WTC11 (cell line): ENCODE measurements around the gene NUDT15. TPM values are rescaled to one million over a fixed set of nuclear protein-coding genes. Genes with fewer than 3 reads are reported as not detected.

Experiments
- ATAC-seq: fragments of 200-7000 bp; cut with Tn5 transposase; 2 replicates; pipeline ENCODE4 v1.10.0; 2021; ENCODE audit warnings: mild to moderate bottlenecking, moderate library complexity
- CTCF ChIA-PET: fragments of 300-600 bp; sonication (Branson Sonifier 250); formaldehyde crosslinking; loops from one replicate; lab custom pipeline; 2021; ENCODE audit warnings: antibody characterized with exemption; lab: Charles Lee
- POLR2A ChIA-PET: fragments of 350-600 bp; sonication (Branson Sonifier 250); formaldehyde crosslinking; loops from one replicate; lab custom pipeline; 2021; ENCODE audit warnings: antibody characterized with exemption; lab: Charles Lee
- DNase-seq: peaks from one replicate; pipeline ENCODE4 v3.0.0; 2021; ENCODE audit warnings: low spot score
- H3K27ac Mint-ChIP-seq: 2 replicates; pipeline ENCODE4 v1.8.0; 2021; ENCODE audit warnings: mixed read lengths
- H3K27me3 Mint-ChIP-seq: 2 replicates; pipeline ENCODE4 v1.8.0; 2021; ENCODE audit warnings: low read depth, mild to moderate bottlenecking, moderate library complexity, mixed read lengths
- H3K36me3 Mint-ChIP-seq: 2 replicates; pipeline ENCODE4 v1.8.0; 2021; ENCODE audit warnings: mixed read lengths
- H3K4me1 Mint-ChIP-seq: 2 replicates; pipeline ENCODE4 v1.8.0; 2022; ENCODE audit warnings: mixed read lengths
- H3K4me3 Mint-ChIP-seq: 2 replicates; pipeline ENCODE4 v1.8.0; 2021; ENCODE audit warnings: mild to moderate bottlenecking, moderate library complexity, mixed read lengths
- H3K9me3 Mint-ChIP-seq: 2 replicates; pipeline ENCODE4 v1.8.0; 2021; ENCODE audit warnings: mixed read lengths
- ATF6 ChIP-seq: sonication (generic); formaldehyde crosslinking; IDR thresholded peaks from 2 replicates; pipeline ENCODE4 v1.8.1; 2023; ENCODE audit warnings: mild to moderate bottlenecking, missing genetic modification reagents
- CBFB ChIP-seq: sonication (generic); formaldehyde crosslinking; IDR thresholded peaks from 2 replicates; pipeline ENCODE4 v1.8.1; 2022; ENCODE audit warnings: mild to moderate bottlenecking, low read depth, missing genetic modification reagents
- EMX1 ChIP-seq: fragments of 250-450 bp; sonication (Bioruptor Pico); IDR thresholded peaks from 2 replicates; pipeline ENCODE4 v1.8.0; 2021; ENCODE audit warnings: mild to moderate bottlenecking
- ERG ChIP-seq: fragments of 250-450 bp; sonication (Bioruptor Pico); IDR thresholded peaks from 2 replicates; pipeline ENCODE4 v1.8.0; 2021; ENCODE audit warnings: mild to moderate bottlenecking
- FOXJ3 ChIP-seq: sonication (generic); formaldehyde crosslinking; IDR thresholded peaks from 2 replicates; pipeline ENCODE4 v1.9.0; 2021; ENCODE audit warnings: missing genetic modification reagents, mild to moderate bottlenecking, borderline replicate concordance
- GTF2I ChIP-seq: fragments of 250-450 bp; sonication (Bioruptor Pico); conservative IDR thresholded peaks from 2 replicates; pipeline ENCODE4 v1.4.0; 2021; ENCODE audit warnings: mild to moderate bottlenecking
- NR1H2 ChIP-seq: sonication (generic); formaldehyde crosslinking; IDR thresholded peaks from 2 replicates; pipeline ENCODE4 v1.9.0; 2021; ENCODE audit warnings: mild to moderate bottlenecking, moderate library complexity, missing genetic modification reagents
- NR2C2 ChIP-seq: sonication (generic); formaldehyde crosslinking; IDR thresholded peaks from 2 replicates; pipeline ENCODE4 v1.8.0; 2022; ENCODE audit warnings: mild to moderate bottlenecking, missing genetic modification reagents
- RELA ChIP-seq: sonication (generic); formaldehyde crosslinking; IDR thresholded peaks from 2 replicates; pipeline ENCODE4 v1.8.1; 2022; ENCODE audit warnings: missing genetic modification reagents, mild to moderate bottlenecking, borderline replicate concordance
- TEAD1 ChIP-seq: sonication (generic); formaldehyde crosslinking; IDR thresholded peaks from 2 replicates; pipeline ENCODE4 v1.8.0; 2022; ENCODE audit warnings: mild to moderate bottlenecking, missing genetic modification reagents
- ZNF219 ChIP-seq: sonication (generic); formaldehyde crosslinking; IDR thresholded peaks from 2 replicates; pipeline ENCODE4 v1.8.0; 2023; ENCODE audit warnings: missing genetic modification reagents, mild to moderate bottlenecking, borderline replicate concordance
- total RNA-seq: library from RNA; stranded (reverse); gene quantifications from 3 replicates; pipeline ENCODE4 v1.2.3, GENCODE V29; 2021
- TF ChIP-seq, protein P1 (sequence below): sonication (generic); formaldehyde crosslinking; IDR thresholded peaks from 2 replicates; pipeline ENCODE4 v1.8.1; 2022; ENCODE audit warnings: low read depth, mild to moderate bottlenecking, moderate library complexity, missing genetic modification reagents, borderline replicate concordance
- TF ChIP-seq, protein P2 (sequence below): sonication (generic); formaldehyde crosslinking; IDR thresholded peaks from 2 replicates; pipeline ENCODE4 v1.8.0; 2022; ENCODE audit warnings: missing genetic modification reagents
- TF ChIP-seq, protein P3 (sequence below): sonication (generic); formaldehyde crosslinking; IDR thresholded peaks from 2 replicates; pipeline ENCODE4 v1.8.1; 2022; ENCODE audit warnings: mild to moderate bottlenecking, moderate library complexity, missing genetic modification reagents
- TF ChIP-seq, protein P4 (sequence below): sonication (generic); formaldehyde crosslinking; conservative IDR thresholded peaks from 2 replicates; pipeline ENCODE4 v1.8.1; 2022; ENCODE audit warnings: mild to moderate bottlenecking, missing genetic modification reagents
- TF ChIP-seq, protein P5 (sequence below): sonication (generic); formaldehyde crosslinking; IDR thresholded peaks from 2 replicates; pipeline ENCODE4 v1.8.1; 2022; ENCODE audit warnings: missing genetic modification reagents, borderline replicate concordance

The NUDT15 gene
- total RNA-seq, 1 experiment from 2014 or later, result 48.8 TPM

- TF ChIP-seq EMX1 (CRISPR knock-in tag) (no peak), CBFB (CRISPR knock-in tag) (0 out of 2 replicates have a peak, but pooled peaks have one; percentile 42), RELA (no peak), ATF6 (CRISPR knock-in tag) (no peak), FOXJ3 (no peak), NR1H2 (no peak)
- TF ChIP-seq, protein P1, sequence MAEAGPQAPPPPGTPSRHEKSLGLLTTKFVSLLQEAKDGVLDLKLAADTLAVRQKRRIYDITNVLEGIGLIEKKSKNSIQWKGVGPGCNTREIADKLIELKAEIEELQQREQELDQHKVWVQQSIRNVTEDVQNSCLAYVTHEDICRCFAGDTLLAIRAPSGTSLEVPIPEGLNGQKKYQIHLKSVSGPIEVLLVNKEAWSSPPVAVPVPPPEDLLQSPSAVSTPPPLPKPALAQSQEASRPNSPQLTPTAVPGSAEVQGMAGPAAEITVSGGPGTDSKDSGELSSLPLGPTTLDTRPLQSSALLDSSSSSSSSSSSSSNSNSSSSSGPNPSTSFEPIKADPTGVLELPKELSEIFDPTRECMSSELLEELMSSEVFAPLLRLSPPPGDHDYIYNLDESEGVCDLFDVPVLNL, result peak; percentile 58; the same call in 1 of the 2 replicates
- TF ChIP-seq, protein P2, sequence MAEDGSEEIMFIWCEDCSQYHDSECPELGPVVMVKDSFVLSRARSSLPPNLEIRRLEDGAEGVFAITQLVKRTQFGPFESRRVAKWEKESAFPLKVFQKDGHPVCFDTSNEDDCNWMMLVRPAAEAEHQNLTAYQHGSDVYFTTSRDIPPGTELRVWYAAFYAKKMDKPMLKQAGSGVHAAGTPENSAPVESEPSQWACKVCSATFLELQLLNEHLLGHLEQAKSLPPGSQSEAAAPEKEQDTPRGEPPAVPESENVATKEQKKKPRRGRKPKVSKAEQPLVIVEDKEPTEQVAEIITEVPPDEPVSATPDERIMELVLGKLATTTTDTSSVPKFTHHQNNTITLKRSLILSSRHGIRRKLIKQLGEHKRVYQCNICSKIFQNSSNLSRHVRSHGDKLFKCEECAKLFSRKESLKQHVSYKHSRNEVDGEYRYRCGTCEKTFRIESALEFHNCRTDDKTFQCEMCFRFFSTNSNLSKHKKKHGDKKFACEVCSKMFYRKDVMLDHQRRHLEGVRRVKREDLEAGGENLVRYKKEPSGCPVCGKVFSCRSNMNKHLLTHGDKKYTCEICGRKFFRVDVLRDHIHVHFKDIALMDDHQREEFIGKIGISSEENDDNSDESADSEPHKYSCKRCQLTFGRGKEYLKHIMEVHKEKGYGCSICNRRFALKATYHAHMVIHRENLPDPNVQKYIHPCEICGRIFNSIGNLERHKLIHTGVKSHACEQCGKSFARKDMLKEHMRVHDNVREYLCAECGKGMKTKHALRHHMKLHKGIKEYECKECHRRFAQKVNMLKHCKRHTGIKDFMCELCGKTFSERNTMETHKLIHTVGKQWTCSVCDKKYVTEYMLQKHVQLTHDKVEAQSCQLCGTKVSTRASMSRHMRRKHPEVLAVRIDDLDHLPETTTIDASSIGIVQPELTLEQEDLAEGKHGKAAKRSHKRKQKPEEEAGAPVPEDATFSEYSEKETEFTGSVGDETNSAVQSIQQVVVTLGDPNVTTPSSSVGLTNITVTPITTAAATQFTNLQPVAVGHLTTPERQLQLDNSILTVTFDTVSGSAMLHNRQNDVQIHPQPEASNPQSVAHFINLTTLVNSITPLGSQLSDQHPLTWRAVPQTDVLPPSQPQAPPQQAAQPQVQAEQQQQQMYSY (CRISPR knock-in tag), result no peak
- TF ChIP-seq, protein P3, sequence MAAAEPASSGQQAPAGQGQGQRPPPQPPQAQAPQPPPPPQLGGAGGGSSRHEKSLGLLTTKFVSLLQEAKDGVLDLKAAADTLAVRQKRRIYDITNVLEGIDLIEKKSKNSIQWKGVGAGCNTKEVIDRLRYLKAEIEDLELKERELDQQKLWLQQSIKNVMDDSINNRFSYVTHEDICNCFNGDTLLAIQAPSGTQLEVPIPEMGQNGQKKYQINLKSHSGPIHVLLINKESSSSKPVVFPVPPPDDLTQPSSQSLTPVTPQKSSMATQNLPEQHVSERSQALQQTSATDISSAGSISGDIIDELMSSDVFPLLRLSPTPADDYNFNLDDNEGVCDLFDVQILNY (CRISPR knock-in tag), result peak; percentile 81; the same call in 1 of the 2 replicates
- TF ChIP-seq, protein P4, sequence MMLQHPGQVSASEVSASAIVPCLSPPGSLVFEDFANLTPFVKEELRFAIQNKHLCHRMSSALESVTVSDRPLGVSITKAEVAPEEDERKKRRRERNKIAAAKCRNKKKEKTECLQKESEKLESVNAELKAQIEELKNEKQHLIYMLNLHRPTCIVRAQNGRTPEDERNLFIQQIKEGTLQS, result no peak
Observed at GRCh38 chr13:48094781-48095502, 57.4 kb downstream of the NUDT15 start, which contains the start of gene MED4 (continued).

DNA sequence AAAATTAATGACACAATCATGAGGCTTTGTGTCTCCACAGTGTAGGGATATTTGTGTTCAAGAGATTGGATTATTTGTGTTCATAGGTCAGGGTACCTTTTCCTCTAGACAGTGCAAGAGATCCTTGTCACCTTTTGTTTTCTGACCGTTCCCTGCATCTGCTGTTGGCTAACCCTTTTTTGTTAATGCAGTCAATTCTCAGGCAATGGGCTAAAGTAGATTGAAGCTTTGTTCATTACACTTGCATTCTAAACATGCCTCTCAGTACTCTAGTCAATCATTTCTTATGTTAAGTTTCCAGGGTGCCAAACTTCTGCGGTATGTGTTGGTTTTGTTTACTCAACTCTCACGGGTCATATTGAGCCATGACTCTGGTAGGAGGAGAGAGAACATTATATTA is 59.1 kb downstream of the NUDT15 start:
- POLR2A ChIA-PET, result no interaction called here
- Mint-ChIP-seq H3K4me3 (no peak overlapping the region), H3K4me1 (peaks cover 25% of the 10 kb centered on the region; the same call in 1 of the 2 replicates), H3K9me3 (peaks cover 9% of the 10 kb centered on the region), H3K36me3 (0 out of 2 replicates have a peak, but pooled peaks cover 3% of the 10 kb centered on the region), H3K27me3 (peaks cover 11% of the 10 kb centered on the region), H3K27ac (peak overlapping the region; percentile 11; the same call in 1 of the 2 replicates)
- no peak for DNase-seq
- no peak; the same call in 1 of the 2 replicates for ATAC-seq
- CTCF ChIA-PET, result no interaction called here
- no peak for TF ChIP-seq NR2C2 (CRISPR knock-in tag)
- TF ChIP-seq, protein P5, sequence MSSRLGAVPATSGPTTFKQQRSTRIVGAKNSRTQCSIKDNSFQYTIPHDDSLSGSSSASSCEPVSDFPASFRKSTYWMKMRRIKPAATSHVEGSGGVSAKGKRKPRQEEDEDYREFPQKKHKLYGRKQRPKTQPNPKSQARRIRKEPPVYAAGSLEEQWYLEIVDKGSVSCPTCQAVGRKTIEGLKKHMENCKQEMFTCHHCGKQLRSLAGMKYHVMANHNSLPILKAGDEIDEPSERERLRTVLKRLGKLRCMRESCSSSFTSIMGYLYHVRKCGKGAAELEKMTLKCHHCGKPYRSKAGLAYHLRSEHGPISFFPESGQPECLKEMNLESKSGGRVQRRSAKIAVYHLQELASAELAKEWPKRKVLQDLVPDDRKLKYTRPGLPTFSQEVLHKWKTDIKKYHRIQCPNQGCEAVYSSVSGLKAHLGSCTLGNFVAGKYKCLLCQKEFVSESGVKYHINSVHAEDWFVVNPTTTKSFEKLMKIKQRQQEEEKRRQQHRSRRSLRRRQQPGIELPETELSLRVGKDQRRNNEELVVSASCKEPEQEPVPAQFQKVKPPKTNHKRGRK, result no peak
- TF ChIP-seq TEAD1, result no peak
- TF ChIP-seq GTF2I (CRISPR knock-in tag), result no peak
- TF ChIP-seq ERG, result no peak
- no peak for TF ChIP-seq ZNF219 (CRISPR knock-in tag)

Other genes with a start within 250 kb of the NUDT15 start
- 47.6 to 66.8 TPM (median 51.1 TPM) in 3 replicates for gene SUCLA2, start 36.5 kb upstream of the NUDT15 start, total RNA-seq
- gene MED4, start 57.4 kb downstream of the NUDT15 start, total RNA-seq, result 36.9 to 48.1 TPM (median 43.2 TPM) in 3 replicates
- 177 to 186 TPM (median 178 TPM) in 3 replicates for gene ITM2B, start 195.5 kb downstream of the NUDT15 start, total RNA-seq